NCI-H2171 (cell line): ENCODE data around the gene GPAM.
"Not testable (repeated sequence)": the region's sequence is repeated elsewhere in the genome, so short reads cannot be mapped to it uniquely, and the experiment has no call there.

ENCODE experiments used
- DNase-seq: peaks from one replicate; lab custom pipeline; 2025; lab: John Stamatoyannopoulos, UW

The GPAM gene

GRCh38 chr10:112216151-112216550 lies 32.6 kb upstream of the GPAM start:
- no peak for DNase-seq

GRCh38 chr10:112215342-112215774 lies 31.8 kb upstream of the GPAM start:
- no peak for DNase-seq

- DNase-seq: no peak
Measured at GRCh38 chr10:112214298-112214926, 30.8 kb upstream of the GPAM start.

- DNase-seq: no peak
Measured at GRCh38 chr10:112213836-112214235, 30.3 kb upstream of the GPAM start.

- no peak for DNase-seq
Measured at GRCh38 chr10:112213098-112213823, 29.7 kb upstream of the GPAM start.

- DNase-seq: no peak
Measured at GRCh38 chr10:112210666-112211065, 27.1 kb upstream of the GPAM start.

- DNase-seq: no peak
Measured at GRCh38 chr10:112209684-112210131, 26.1 kb upstream of the GPAM start.

GRCh38 chr10:112208997-112209396 lies 25.4 kb upstream of the GPAM start:
- no peak for DNase-seq

GRCh38 chr10:112208292-112208691 lies 24.7 kb upstream of the GPAM start:
- DNase-seq: no peak

- DNase-seq: no peak
Measured at GRCh38 chr10:112203328-112204076, 19.9 kb upstream of the GPAM start.

- DNase-seq: no peak
Measured at GRCh38 chr10:112202561-112203241, 19.1 kb upstream of the GPAM start.

GRCh38 chr10:112202076-112202475 lies 18.5 kb upstream of the GPAM start:
- DNase-seq: no peak

- no peak for DNase-seq
Measured at GRCh38 chr10:112201334-112201733, 17.8 kb upstream of the GPAM start.

- DNase-seq: not testable (repeated sequence)
Measured at GRCh38 chr10:112200259-112200658, 16.7 kb upstream of the GPAM start.

GRCh38 chr10:112197662-112198061 lies 14.1 kb upstream of the GPAM start:
- not testable (repeated sequence) for DNase-seq

- no peak for DNase-seq
Measured at GRCh38 chr10:112195224-112195623, 11.7 kb upstream of the GPAM start.

GRCh38 chr10:112191791-112192190 lies 8.2 kb upstream of the GPAM start:
- no peak for DNase-seq

- no peak for DNase-seq
Measured at GRCh38 chr10:112191041-112191590, 7.6 kb upstream of the GPAM start.

- no peak for DNase-seq
Measured at GRCh38 chr10:112189465-112189864, 5.9 kb upstream of the GPAM start.

- DNase-seq: no peak
Measured at GRCh38 chr10:112187527-112187926, 4.0 kb upstream of the GPAM start.

GRCh38 chr10:112185959-112186358 lies 2.4 kb upstream of the GPAM start:
- no peak for DNase-seq

- DNase-seq: no peak
Measured at GRCh38 chr10:112184379-112184778, 814 bp upstream of the GPAM start.
